Type B pancreatic cell (in vitro differentiated cells): ENCODE results near the gene TRAIP. TPM values are rescaled to one million over a fixed set of nuclear protein-coding genes. Genes with fewer than 3 reads are reported as not detected.
A peak's percentile ranks its signal among the peaks of the same experiment; 100 is the strongest.
"Not testable (repeated sequence)": the region's sequence is repeated elsewhere in the genome, so short reads cannot be mapped to it uniquely, and the experiment has no call there.

Experiments
- DNase-seq: peaks from one replicate; pipeline ENCODE4 v3.0.0; 2021; ENCODE audit warnings: mixed read lengths; ENCODE audit not compliant: unreplicated experiment; ENCODE audit errors: extremely low spot score
- H3K27ac Mint-ChIP-seq: 2 replicates; pipeline ENCODE4 v1.8.0; 2021; ENCODE audit warnings: mild to moderate bottlenecking, mixed read lengths
- H3K27me3 Mint-ChIP-seq: 2 replicates; pipeline ENCODE4 v1.8.0; 2021; ENCODE audit warnings: mixed read lengths
- H3K36me3 Mint-ChIP-seq: 2 replicates; pipeline ENCODE4 v1.8.0; 2021; ENCODE audit warnings: mixed read lengths
- H3K4me1 Mint-ChIP-seq: one replicate; pipeline ENCODE4 v1.8.0; 2021; ENCODE audit warnings: mixed read lengths; ENCODE audit not compliant: unreplicated experiment
- H3K4me3 Mint-ChIP-seq: 2 replicates; pipeline ENCODE4 v1.8.0; 2021; ENCODE audit warnings: mild to moderate bottlenecking, mixed read lengths
- H3K9me3 Mint-ChIP-seq: 2 replicates; pipeline ENCODE4 v1.8.0; 2021; ENCODE audit warnings: mixed read lengths
- total RNA-seq: library from RNA; stranded (reverse); gene quantifications from 2 replicates; pipeline ENCODE4 v1.2.1, GENCODE V29; 2021; ENCODE audit warnings: low replicate concordance
- TF ChIP-seq, protein P1 (sequence below): fragments of 200-600 bp; sonication (generic); conservative IDR thresholded peaks from 2 replicates; pipeline ENCODE4 v1.5.0; 2021; ENCODE audit warnings: antibody characterized with exemption, mild to moderate bottlenecking

The TRAIP gene
- total RNA-seq, 1 donor from 2014 or later = 23.0 TPM

DNA sequence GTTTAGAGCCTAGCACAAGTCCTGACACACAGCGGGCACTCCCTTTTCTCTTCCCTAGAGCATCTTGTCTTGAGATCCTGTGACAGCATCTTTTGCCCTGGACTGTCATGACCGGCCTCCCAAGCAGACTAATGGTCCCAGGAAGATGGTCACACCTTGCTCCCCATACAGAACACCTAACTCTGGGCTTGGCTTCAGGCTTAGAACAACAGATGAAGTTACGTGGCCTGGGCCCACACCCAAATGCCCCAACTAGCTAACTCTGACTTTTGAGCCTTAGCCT, 69.2 kb downstream of the TRAIP start:
- Mint-ChIP-seq H3K27ac (peak overlapping the region; percentile 95), H3K9me3 (no peaks in the 10 kb centered on the region), H3K36me3 (peaks cover 7% of the 10 kb centered on the region), H3K4me1 (peaks cover 14% of the 10 kb centered on the region), H3K4me3 (peak overlapping the region; percentile 85), H3K27me3 (no peaks in the 10 kb centered on the region)
- TF ChIP-seq, protein P1, sequence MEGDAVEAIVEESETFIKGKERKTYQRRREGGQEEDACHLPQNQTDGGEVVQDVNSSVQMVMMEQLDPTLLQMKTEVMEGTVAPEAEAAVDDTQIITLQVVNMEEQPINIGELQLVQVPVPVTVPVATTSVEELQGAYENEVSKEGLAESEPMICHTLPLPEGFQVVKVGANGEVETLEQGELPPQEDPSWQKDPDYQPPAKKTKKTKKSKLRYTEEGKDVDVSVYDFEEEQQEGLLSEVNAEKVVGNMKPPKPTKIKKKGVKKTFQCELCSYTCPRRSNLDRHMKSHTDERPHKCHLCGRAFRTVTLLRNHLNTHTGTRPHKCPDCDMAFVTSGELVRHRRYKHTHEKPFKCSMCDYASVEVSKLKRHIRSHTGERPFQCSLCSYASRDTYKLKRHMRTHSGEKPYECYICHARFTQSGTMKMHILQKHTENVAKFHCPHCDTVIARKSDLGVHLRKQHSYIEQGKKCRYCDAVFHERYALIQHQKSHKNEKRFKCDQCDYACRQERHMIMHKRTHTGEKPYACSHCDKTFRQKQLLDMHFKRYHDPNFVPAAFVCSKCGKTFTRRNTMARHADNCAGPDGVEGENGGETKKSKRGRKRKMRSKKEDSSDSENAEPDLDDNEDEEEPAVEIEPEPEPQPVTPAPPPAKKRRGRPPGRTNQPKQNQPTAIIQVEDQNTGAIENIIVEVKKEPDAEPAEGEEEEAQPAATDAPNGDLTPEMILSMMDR = no peak
- no peak for DNase-seq

DNA sequence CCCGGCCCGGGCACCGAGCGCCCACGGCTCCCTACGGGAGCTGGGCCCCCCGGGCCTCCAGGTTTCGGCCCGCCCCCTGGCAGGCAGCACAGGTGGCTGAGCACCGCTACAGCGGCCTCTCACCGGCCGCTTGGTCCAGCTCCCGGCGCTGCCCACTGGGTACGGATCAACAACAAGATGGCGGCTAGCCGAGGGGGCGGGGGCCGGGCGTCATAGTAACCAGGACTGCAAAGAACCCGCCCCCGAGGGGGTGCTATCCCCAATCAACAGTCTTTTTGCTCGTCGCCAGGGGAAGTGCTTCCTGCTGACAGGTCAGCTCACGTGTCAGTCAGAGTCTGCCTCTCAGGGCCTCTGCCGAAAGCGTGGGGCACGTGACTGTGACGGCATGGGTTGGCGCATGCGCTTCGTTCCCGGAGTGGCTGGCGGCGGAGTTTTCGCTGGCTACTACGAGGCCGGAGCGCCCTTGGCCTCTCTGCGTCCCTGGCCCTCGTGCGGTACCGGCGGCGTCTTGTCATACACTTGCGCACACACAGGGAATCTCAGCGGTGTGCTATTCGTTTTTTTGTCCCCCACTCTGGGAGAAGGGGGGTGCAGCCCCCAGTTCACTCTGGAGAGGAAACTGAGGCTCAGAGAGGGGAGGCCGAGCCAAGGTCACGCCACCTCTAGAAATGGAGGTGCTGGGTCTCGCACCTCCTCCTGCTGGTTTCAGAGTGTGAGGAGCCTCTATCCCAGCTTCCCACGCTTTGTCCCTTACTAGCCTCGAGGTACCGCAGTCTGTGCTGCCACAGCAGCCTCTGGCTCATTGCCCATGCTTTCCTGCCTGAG, 69.8 kb downstream of the TRAIP start, which contains the start of gene IP6K1:
Gene IP6K1, minus strand, starts transcription at position 186 of the 825 bp plus-strand sequence. CDS start 38,502 bp downstream, outside the sequence.
- Mint-ChIP-seq H3K4me3 (peak within 1 kb of the TSS; percentile 91), H3K27ac (peak within 1 kb of the TSS; percentile 95), H3K9me3 (no peaks in the 10 kb centered on the region), H3K36me3 (peaks cover 7% of the 10 kb centered on the region), H3K27me3 (no peaks in the 10 kb centered on the region), H3K4me1 (peaks cover 14% of the 10 kb centered on the region)
- TF ChIP-seq, protein P1 = peak; percentile 22
- DNase-seq = peak; percentile 100

DNA sequence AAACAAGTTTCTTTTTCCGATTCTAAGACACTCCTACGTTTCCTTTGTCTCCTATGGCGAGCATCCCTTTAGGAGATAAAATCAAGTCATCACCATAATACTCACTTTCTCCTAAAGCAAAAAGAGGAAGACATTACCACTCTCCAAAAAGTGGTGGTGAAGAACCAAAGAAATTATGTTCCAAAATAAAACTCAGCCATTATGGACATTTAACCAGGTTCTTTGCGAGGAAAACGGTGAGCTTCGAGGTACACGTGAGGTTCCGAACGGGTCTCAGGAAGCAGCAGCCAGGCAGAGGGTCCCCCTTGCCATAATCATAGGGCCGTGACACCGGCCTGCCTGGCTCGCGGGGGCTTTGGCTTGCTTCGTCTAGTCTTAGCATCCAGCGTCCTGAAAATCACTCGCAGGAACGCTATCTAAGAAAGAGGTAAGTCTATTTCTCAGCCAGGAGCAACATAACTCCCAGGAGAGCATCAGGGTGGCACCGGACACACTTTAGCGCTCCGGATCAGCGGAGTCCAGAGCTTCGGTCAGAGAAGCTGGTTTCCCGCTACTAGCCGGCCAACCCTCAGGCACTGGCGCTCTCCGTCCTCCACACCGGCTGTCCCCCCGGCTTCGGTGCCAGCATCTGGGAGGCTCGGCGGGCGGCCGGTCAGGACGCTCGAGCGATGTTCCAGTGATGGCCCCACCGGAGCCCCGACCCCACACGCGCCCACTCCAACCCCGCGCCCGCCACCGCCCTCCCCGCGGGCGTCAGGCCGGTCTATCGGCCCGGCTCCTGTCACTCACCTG, 70.6 kb downstream of the TRAIP start:
- H3K4me3 Mint-ChIP-seq = peak overlapping the region; percentile 91
- H3K27me3 Mint-ChIP-seq = no peaks in the 10 kb centered on the region
- H3K27ac Mint-ChIP-seq = peak overlapping the region; percentile 85
- peaks cover 12% of the 10 kb centered on the region for H3K36me3 Mint-ChIP-seq
- peaks cover 17% of the 10 kb centered on the region for H3K4me1 Mint-ChIP-seq
- TF ChIP-seq, protein P1 = no peak
- no peaks in the 10 kb centered on the region for H3K9me3 Mint-ChIP-seq
- peak; percentile 74 for DNase-seq

DNA sequence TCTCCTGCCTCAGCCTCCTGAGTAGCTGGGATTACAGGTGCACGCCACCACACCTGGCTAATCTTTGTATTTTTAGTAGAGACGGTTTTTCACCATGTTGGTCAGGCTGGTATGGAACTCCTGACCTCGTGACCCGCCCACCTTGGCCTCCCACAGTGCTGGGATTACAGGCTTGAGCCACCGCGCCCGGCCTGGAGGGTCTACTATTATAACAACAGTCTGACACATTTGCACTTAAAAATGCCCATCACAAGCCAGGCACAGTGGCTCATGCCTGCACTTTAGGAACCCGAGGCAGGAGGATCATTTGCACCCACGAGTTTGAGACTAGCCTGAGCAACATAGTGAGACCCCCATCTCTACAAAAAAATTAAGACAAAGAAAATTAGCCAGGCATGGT, 74.1 kb downstream of the TRAIP start:
- not testable (repeated sequence) for H3K27me3 Mint-ChIP-seq, H3K4me3 Mint-ChIP-seq, H3K9me3 Mint-ChIP-seq, H3K27ac Mint-ChIP-seq, DNase-seq
- Mint-ChIP-seq H3K4me1 (peaks cover 27% of the 10 kb centered on the region), H3K36me3 (peaks cover 20% of the 10 kb centered on the region)

DNA sequence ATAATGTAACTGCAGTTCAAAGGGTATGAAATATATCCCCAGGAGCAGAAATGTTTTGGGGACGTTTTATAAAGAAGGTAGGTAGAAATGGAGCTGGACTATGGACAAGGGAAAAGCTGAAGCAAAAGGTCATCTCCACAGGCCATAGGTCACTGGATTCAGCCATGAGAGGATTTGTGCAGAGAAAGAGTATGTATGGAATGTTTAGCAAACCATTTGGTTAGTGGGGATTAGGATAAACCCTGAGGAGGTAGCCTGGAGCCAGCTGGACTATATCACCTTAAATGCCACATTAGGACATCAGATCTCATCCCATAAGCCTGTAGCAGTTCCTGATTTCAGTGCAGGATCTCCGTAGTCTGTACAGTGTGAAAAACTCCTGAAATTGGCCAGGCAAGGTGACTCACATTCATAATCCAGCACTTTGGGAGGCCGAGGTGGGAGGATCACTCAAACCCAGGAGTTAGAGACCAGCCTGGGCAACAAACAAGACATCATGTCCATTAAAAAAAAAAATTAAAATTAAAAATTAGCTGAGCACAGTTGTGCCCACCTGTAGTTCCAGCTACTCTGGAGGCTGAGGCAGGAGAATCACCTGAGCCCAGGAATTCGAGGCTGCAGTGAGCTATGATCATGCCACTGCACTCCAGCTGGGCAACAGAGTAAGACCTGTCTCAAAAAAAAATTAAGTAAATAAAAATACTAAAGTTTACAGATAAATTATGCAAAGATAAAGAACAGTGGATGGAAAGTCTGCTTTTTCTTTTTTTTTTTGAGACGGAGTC, 74.8 kb downstream of the TRAIP start:
- DNase-seq = no peak
- Mint-ChIP-seq H3K36me3 (peaks cover 20% of the 10 kb centered on the region), H3K4me3 (peak overlapping the region; percentile 57), H3K27me3 (no peaks in the 10 kb centered on the region), H3K27ac (no peak overlapping the region), H3K4me1 (peaks cover 27% of the 10 kb centered on the region), H3K9me3 (no peaks in the 10 kb centered on the region)
- TF ChIP-seq, protein P1 = no peak

DNA sequence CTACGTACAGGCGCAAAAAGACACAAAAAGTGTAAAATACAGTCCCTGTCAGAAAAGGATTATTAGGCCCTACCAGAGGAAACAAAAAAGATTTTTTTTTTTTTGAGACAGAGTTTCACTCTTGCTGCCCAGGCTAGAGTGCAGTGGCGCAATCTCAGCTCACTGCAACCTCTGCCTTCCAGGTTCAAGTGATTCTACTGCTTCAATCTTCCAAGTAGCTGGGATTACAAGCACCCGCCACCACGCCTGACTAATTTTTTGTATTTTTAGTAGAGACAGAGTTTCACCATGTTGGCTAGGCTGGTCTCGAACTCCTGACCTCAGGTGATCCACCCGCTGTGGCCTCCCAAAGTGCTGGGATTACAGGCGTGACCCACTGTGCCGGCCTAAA, 75.4 kb downstream of the TRAIP start:
- H3K27me3 Mint-ChIP-seq, H3K4me3 Mint-ChIP-seq, H3K27ac Mint-ChIP-seq, H3K9me3 Mint-ChIP-seq, DNase-seq: not testable (repeated sequence)
- peaks cover 27% of the 10 kb centered on the region for H3K4me1 Mint-ChIP-seq
- H3K36me3 Mint-ChIP-seq = peaks cover 20% of the 10 kb centered on the region
